ENCODE results near the gene KRI1.
A peak's percentile ranks its signal among the peaks of the same experiment; 100 is the strongest.

KRI1 gene

DNA sequence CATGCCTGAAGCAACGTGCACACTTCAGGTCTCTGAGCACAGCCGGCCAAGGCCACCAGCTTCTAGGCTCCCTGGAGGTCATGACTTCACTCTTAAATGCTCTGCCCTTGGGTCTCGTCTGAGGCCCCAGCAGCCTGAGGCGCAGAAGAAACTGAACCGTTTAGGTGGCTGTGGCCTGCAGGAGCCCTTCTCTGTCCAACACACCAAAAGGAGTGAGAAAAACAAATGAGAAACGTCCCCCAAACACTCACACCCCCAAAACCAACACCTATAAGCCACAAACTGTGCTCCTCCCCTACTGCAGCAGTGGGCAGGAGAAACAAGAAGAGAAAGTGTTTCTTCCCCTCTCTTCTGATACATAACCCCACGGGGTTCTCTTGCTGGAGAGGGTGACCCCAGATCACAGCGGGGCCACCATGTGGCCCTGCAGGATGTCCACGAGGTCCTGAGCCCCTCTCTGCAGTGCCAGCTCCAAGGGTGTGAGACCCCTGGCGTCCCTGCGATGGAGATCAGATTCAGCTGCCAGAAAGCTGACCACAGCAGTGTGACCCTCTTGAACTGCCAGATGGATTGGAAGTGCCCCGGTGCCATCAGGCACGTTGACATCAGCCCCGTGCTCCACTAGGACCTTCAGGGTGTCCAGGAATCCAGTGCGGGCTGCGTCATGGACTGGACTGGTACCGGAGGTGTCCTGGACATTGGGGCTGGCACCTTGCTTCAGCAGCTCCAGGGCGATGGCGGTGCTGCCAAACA lies 1.0 kb upstream of the KRI1 start:
- no peak overlapping the region for H2AK5ac ChIP-seq (ENCODE audit: low read length)
- H3K27me3 ChIP-seq (ENCODE audit: insufficient read depth, low read length) = no peaks in the 10 kb centered on the region
- H3K4me3 ChIP-seq (ENCODE audit: low read depth, low read length) = no peak overlapping the region
- H3K4me2 ChIP-seq (ENCODE audit: low read length) = no peak overlapping the region
- H3K4me1 ChIP-seq (ENCODE audit: control insufficient read depth in 1 of 2, insufficient read depth in 2 of 2, low read length in 2 of 2) = peaks cover 9 to 14% of the 10 kb centered on the region in 2 experiments
- no CpG with 5 or more reads among the region's 19 CpGs for WGBS (ENCODE audit: extremely low coverage, insufficient coverage, insufficient read length)
- peaks cover 9% of the 10 kb centered on the region for H3K79me2 ChIP-seq (ENCODE audit: control insufficient read depth, insufficient read depth, low read length, poor library complexity)
- no peak overlapping the region for H2AFZ ChIP-seq (ENCODE audit: insufficient read depth, low read length, poor library complexity)
- H2BK12ac ChIP-seq (ENCODE audit: low read length) = no peak overlapping the region
- H3K23ac ChIP-seq (ENCODE audit: low read length) = no peak overlapping the region
- no peak overlapping the region for H4K91ac ChIP-seq (ENCODE audit: low read depth, low read length)
- no peak overlapping the region for H3K9ac ChIP-seq (ENCODE audit: low read length)
- H3K27ac ChIP-seq (ENCODE audit: low read depth, low read length) = no peak overlapping the region
- H3K79me1 ChIP-seq (ENCODE audit: low read length) = peaks cover 9% of the 10 kb centered on the region
- H4K8ac ChIP-seq (ENCODE audit: low read depth, low read length) = no peak overlapping the region
- H3K18ac ChIP-seq (ENCODE audit: low read length) = no peak overlapping the region
- H3K36me3 ChIP-seq (ENCODE audit: control insufficient read depth in 1 of 2, insufficient read depth in 2 of 2, low read length in 2 of 2) = peaks cover 0 to 3% of the 10 kb centered on the region in 2 experiments
- no peak overlapping the region for H2BK120ac ChIP-seq (ENCODE audit: insufficient read depth, low read length, poor library complexity)
- H2BK5ac ChIP-seq (ENCODE audit: low read depth, low read length, poor library complexity) = no peak overlapping the region
- no peak overlapping the region for H3K4ac ChIP-seq (ENCODE audit: low read depth, low read length)
- DNase-seq = peak; percentile 36 to 42
- no peak overlapping the region for H3K14ac ChIP-seq (ENCODE audit: low read length)
- no peak overlapping the region for H4K12ac ChIP-seq (ENCODE audit: low read depth, low read length)
- H3K9me3 ChIP-seq (ENCODE audit: insufficient read depth, low read depth, low read length) = peaks cover 2% of the 10 kb centered on the region

DNA sequence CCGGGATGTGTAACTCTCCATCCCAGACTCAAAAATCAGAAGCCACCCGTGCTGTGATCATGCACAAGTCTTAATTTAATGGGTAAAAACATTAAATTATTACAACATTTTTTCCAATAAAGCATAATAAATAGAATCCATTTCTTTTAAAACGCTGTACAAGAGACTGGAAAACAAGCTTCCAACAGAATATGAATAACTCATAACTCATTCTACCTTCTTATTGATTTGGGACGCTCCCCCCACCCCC lies 523 bp upstream of the KRI1 start:
- Histone ChIP-seq H3K79me1 (ENCODE audit: low read length) (peaks cover 9% of the 10 kb centered on the region), H3K4me3 (ENCODE audit: low read depth, low read length) (peak overlapping the region; percentile 69), H2BK12ac (ENCODE audit: low read length) (no peak overlapping the region)

DNA sequence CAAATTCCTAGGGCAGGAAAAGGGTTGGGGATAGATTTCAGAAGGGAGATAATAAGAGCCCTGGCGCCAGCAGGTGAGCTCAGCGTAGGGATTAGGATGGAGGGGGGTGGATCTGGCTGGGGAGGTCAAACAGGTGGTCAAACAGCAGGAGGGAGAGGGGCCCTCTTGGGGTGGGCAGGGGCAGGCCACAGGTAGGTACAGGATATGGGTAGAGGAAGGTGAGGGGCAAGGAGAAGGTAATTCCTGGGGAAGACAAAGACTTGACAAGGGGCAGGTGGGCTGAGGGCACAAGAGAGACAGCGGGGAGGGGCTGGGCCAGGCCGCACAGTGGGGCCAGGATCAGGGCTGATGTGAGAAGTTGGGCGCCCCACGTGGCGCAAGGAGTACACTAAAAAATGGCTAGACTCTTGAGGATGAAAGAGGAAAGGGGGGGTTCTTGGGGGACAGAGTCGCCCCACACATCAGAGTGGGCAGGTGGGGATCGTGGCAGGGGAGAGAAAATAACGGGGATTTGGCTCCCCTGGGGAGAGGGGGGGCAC lies 713 bp downstream of the KRI1 start:
- Histone ChIP-seq H4K12ac (ENCODE audit: low read depth, low read length) (no peak overlapping the region), H3K9ac (ENCODE audit: low read length) (peak overlapping the region; percentile 76), H4K8ac (ENCODE audit: low read depth, low read length) (peak overlapping the region; percentile 92), H2BK120ac (ENCODE audit: insufficient read depth, low read length, poor library complexity) (no peak overlapping the region), H3K79me2 (ENCODE audit: control insufficient read depth, insufficient read depth, low read length, poor library complexity) (peaks cover 9% of the 10 kb centered on the region), H3K79me1 (ENCODE audit: low read length) (peaks cover 9% of the 10 kb centered on the region), H3K23ac (ENCODE audit: low read length) (no peak overlapping the region), H4K91ac (ENCODE audit: low read depth, low read length) (peak overlapping the region; percentile 85), H3K4me3 (ENCODE audit: low read depth, low read length) (peak overlapping the region; percentile 87), H3K27me3 (ENCODE audit: insufficient read depth, low read length) (no peaks in the 10 kb centered on the region), H3K27ac (ENCODE audit: low read depth, low read length) (no peak overlapping the region), H3K36me3 (ENCODE audit: control insufficient read depth in 1 of 2, insufficient read depth in 2 of 2, low read length in 2 of 2) (peaks cover 13 to 16% of the 10 kb centered on the region in 2 experiments), H3K4me2 (ENCODE audit: low read length) (peak overlapping the region; percentile 78), H3K4ac (ENCODE audit: low read depth, low read length) (peak overlapping the region; percentile 22), H3K14ac (ENCODE audit: low read length) (peak overlapping the region; percentile 96), H2AFZ (ENCODE audit: insufficient read depth, low read length, poor library complexity) (peak overlapping the region; percentile 80), H3K9me3 (ENCODE audit: insufficient read depth, low read depth, low read length) (peaks cover 2% of the 10 kb centered on the region), H2BK5ac (ENCODE audit: low read depth, low read length, poor library complexity) (no peak overlapping the region), H3K4me1 (ENCODE audit: control insufficient read depth in 1 of 2, insufficient read depth in 2 of 2, low read length in 2 of 2) (peaks cover 9 to 14% of the 10 kb centered on the region in 2 experiments), H3K18ac (ENCODE audit: low read length) (peak overlapping the region; percentile 93), H2AK5ac (ENCODE audit: low read length) (no peak overlapping the region), H2BK12ac (ENCODE audit: low read length) (no peak overlapping the region)
- whole genome bisulfite sequencing (ENCODE audit: extremely low coverage, insufficient coverage, insufficient read length) = no CpG with 5 or more reads among the region's 10 CpGs
- DNase-seq = peak in 1 of 2 donors; percentile 15

More for the DNA sequence above, 523 bp upstream of the KRI1 start:
- Histone ChIP-seq H3K4me2 (ENCODE audit: low read length) (peak overlapping the region; percentile 78), H3K9me3 (ENCODE audit: insufficient read depth, low read depth, low read length) (peaks cover 2% of the 10 kb centered on the region), H3K27me3 (ENCODE audit: insufficient read depth, low read length) (no peaks in the 10 kb centered on the region), H3K23ac (ENCODE audit: low read length) (no peak overlapping the region), H2AK5ac (ENCODE audit: low read length) (no peak overlapping the region), H3K4ac (ENCODE audit: low read depth, low read length) (no peak overlapping the region), H4K91ac (ENCODE audit: low read depth, low read length) (no peak overlapping the region), H3K4me1 (ENCODE audit: control insufficient read depth in 1 of 2, insufficient read depth in 2 of 2, low read length in 2 of 2) (peaks cover 9 to 14% of the 10 kb centered on the region in 2 experiments), H2BK5ac (ENCODE audit: low read depth, low read length, poor library complexity) (no peak overlapping the region), H2AFZ (ENCODE audit: insufficient read depth, low read length, poor library complexity) (peak overlapping the region; percentile 63), H2BK120ac (ENCODE audit: insufficient read depth, low read length, poor library complexity) (no peak overlapping the region), H3K14ac (ENCODE audit: low read length) (no peak overlapping the region), H3K36me3 (ENCODE audit: control insufficient read depth in 1 of 2, insufficient read depth in 2 of 2, low read length in 2 of 2) (peaks cover 2 to 4% of the 10 kb centered on the region in 2 experiments), H3K9ac (ENCODE audit: low read length) (no peak overlapping the region), H3K79me2 (ENCODE audit: control insufficient read depth, insufficient read depth, low read length, poor library complexity) (peaks cover 9% of the 10 kb centered on the region), H4K8ac (ENCODE audit: low read depth, low read length) (peak overlapping the region; percentile 43), H3K27ac (ENCODE audit: low read depth, low read length) (no peak overlapping the region), H4K12ac (ENCODE audit: low read depth, low read length) (no peak overlapping the region), H3K18ac (ENCODE audit: low read length) (no peak overlapping the region)
- WGBS (ENCODE audit: extremely low coverage, insufficient coverage, insufficient read length) = no CpG with 5 or more reads among the region's 4 CpGs
- no peak for DNase-seq

DNA sequence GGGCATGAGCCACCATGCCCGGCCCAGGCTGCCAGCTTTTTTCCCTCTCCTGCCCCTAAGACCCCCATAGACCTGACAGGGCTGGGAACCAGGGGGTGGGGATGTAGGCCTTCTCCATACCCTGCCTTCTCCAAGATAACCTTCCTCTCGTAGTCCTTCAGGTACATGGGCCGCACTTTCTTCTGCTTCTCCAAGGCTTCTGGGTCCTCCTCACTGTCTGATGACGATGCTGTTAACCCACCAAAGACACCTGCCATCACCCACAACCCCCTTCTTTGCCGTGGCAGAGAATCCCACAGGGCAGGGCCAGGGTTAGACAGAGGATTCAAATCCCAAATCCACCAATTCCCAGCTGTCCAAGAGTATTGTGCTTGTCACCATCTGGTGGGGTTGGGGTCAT lies 3.2 kb downstream of the KRI1 start:
- no peak overlapping the region for H4K91ac ChIP-seq (ENCODE audit: low read depth, low read length)
- peaks cover 7% of the 10 kb centered on the region for H3K79me1 ChIP-seq (ENCODE audit: low read length)
- H3K36me3 ChIP-seq (ENCODE audit: control insufficient read depth in 1 of 2, insufficient read depth in 2 of 2, low read length in 2 of 2) = peaks cover 31 to 35% of the 10 kb centered on the region in 2 experiments
- no peak overlapping the region for H3K14ac ChIP-seq (ENCODE audit: low read length)
- no peak overlapping the region for H3K18ac ChIP-seq (ENCODE audit: low read length)
- H3K4me3 ChIP-seq (ENCODE audit: low read depth, low read length) = no peak overlapping the region
- H2BK120ac ChIP-seq (ENCODE audit: insufficient read depth, low read length, poor library complexity) = no peak overlapping the region
- H3K23ac ChIP-seq (ENCODE audit: low read length) = no peak overlapping the region
- H3K9me3 ChIP-seq (ENCODE audit: insufficient read depth, low read depth, low read length) = peaks cover 2% of the 10 kb centered on the region
- H2AK5ac ChIP-seq (ENCODE audit: low read length) = no peak overlapping the region
- peaks cover 6% of the 10 kb centered on the region for H3K79me2 ChIP-seq (ENCODE audit: control insufficient read depth, insufficient read depth, low read length, poor library complexity)
- H2AFZ ChIP-seq (ENCODE audit: insufficient read depth, low read length, poor library complexity) = no peak overlapping the region
- no peaks in the 10 kb centered on the region for H3K27me3 ChIP-seq (ENCODE audit: insufficient read depth, low read length)
- no peak overlapping the region for H3K4ac ChIP-seq (ENCODE audit: low read depth, low read length)
- H2BK5ac ChIP-seq (ENCODE audit: low read depth, low read length, poor library complexity) = no peak overlapping the region
- H3K27ac ChIP-seq (ENCODE audit: low read depth, low read length) = no peak overlapping the region
- peaks cover 5 to 6% of the 10 kb centered on the region in 2 experiments for H3K4me1 ChIP-seq (ENCODE audit: control insufficient read depth in 1 of 2, insufficient read depth in 2 of 2, low read length in 2 of 2)
- no CpG with 5 or more reads among the region's 5 CpGs for WGBS (ENCODE audit: extremely low coverage, insufficient coverage, insufficient read length)
- no peak overlapping the region for H4K8ac ChIP-seq (ENCODE audit: low read depth, low read length)
- no peak overlapping the region for H4K12ac ChIP-seq (ENCODE audit: low read depth, low read length)
- no peak overlapping the region for H2BK12ac ChIP-seq (ENCODE audit: low read length)
- DNase-seq = no peak
- no peak overlapping the region for H3K4me2 ChIP-seq (ENCODE audit: low read length)
- no peak overlapping the region for H3K9ac ChIP-seq (ENCODE audit: low read length)

Measured in trophoblast cell (in vitro differentiated cells and primary cell).